Measurements from ENCODE around the gene DHFR. TPM values are rescaled to one million over a fixed set of nuclear protein-coding genes. Genes with fewer than 3 reads are reported as not detected.

The DHFR gene
- total and polyA plus RNA-seq, 10 donors: 8.6 to 23.0 (median 16.3) TPM

- Histone ChIP-seq H3K9me3 (no peaks in the 10 kb centered on the region), H3K27ac (no peak overlapping the region), H3K27me3 (replicated peaks in 1 of 7) (no peaks in the 10 kb centered on the region), H3K36me3 (peaks cover 0 to 41% (median 2%) of the 10 kb centered on the region in 6 donors), H3K4me3 (no peak overlapping the region), H3K4me1 (peaks cover 0 to 8% (median 0%) of the 10 kb centered on the region in 6 donors)
- intact Hi-C loops (cut with DNase I; ENCODE audit: low total_unique reads): loop anchor here (10.0 kb wide), 2 partner anchors 418 to 508 kb away; no protein-coding TSS in a partner anchor
- TF ChIP-seq POLR2A (IDR thresholded peaks at IDR 0.05) (no peak), CTCF (IDR thresholded peaks at IDR 0.05 in 8 of 11, conservative IDR thresholded peaks at IDR 0.05 in 3 of 11) (peak in 7 of 11 experiments; percentile 16 to 49 (median 34))
- DNase-seq: no peak
These were observed 32.0 kb upstream of the DHFR start for GRCh38 chr5:80686757-80687156.

- 83 to 94% (median 84%) methylated on average over 6 of the region's 6 CpGs for WGBS, 5 donors
- TF ChIP-seq CTCF (IDR thresholded peaks at IDR 0.05 in 8 of 11, conservative IDR thresholded peaks at IDR 0.05 in 3 of 11) (no peak), POLR2A (IDR thresholded peaks at IDR 0.05) (no peak), POLR2AphosphoS5 (IDR thresholded peaks at IDR 0.05) (no peak)
These were observed 21.9 kb upstream of the DHFR start for GRCh38 chr5:80676706-80677105.

GRCh38 chr5:80672140-80672736 lies 17.5 kb upstream of the DHFR start:
- Histone ChIP-seq H3K27ac (no peak overlapping the region), H3K9me3 (no peaks in the 10 kb centered on the region), H3K4me3 (no peak overlapping the region), H3K4me1 (peaks cover 0 to 21% (median 0%) of the 10 kb centered on the region in 6 donors), H3K36me3 (peaks cover 2 to 90% (median 43%) of the 10 kb centered on the region in 6 donors), H3K27me3 (replicated peaks in 1 of 7) (no peaks in the 10 kb centered on the region)
- peak; percentile 53 to 89 (median 81) for TF ChIP-seq CTCF (IDR thresholded peaks at IDR 0.05 in 8 of 11, conservative IDR thresholded peaks at IDR 0.05 in 3 of 11)
- no peak for TF ChIP-seq POLR2A (IDR thresholded peaks at IDR 0.05)
- 22 to 42% (median 28%) methylated on average over 7 of the region's 7 CpGs for WGBS, 5 donors
- intact Hi-C loops (cut with DNase I; ENCODE audit: low total_unique reads): loop anchor here (10.0 kb wide), 1 partner anchor 187 kb away; the partner anchor contains the start of gene FAM151B
- DNase-seq: peak; percentile 81

More at GRCh38 chr5:80676706-80677105, 21.9 kb upstream of the DHFR start:
- Histone ChIP-seq H3K4me3 (no peak overlapping the region), H3K36me3 (peaks cover 2 to 92% (median 47%) of the 10 kb centered on the region in 6 donors), H3K27ac (no peak overlapping the region), H3K27me3 (replicated peaks in 1 of 7) (no peaks in the 10 kb centered on the region), H3K9me3 (no peaks in the 10 kb centered on the region), H3K4me1 (peaks cover 0 to 9% (median 0%) of the 10 kb centered on the region in 6 donors)
- intact Hi-C loops (cut with DNase I; ENCODE audit: low total_unique reads): loop anchor here (10.0 kb wide), 1 partner anchor 192 kb away; the partner anchor contains the start of gene FAM151B
- no peak for DNase-seq
